ENCODE results near the gene CCDC146. TPM values are rescaled to one million over a fixed set of nuclear protein-coding genes. Genes with fewer than 3 reads are reported as not detected.

Gene CCDC146
- total RNA-seq, 1 experiment from 2014 or later, result 1.4 TPM

DNA sequence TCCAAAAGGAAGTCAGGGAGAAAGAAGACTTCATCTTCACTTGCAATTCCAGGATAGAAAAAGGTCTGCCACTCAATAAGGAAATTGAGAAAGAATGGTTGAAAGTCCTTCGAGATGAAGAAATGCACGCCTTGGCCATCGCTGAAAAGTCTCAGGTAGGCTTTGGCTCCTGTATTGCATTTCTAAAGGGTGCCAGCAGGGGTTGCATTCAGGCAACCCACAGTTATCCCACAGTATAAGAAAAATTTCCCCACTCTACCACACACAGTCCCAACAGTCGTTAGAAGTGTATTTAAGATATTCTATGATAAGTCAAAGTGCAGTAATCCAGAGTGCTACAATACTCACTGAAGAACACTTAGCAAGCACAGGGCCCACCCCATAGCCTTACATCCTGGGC lies 170.6 kb downstream of the CCDC146 start:
- H3K4me3 ChIP-seq, result no peak overlapping the region
- no peaks in the 10 kb centered on the region for H3K36me3 ChIP-seq
- H3K4me1 ChIP-seq, result peaks cover 11% of the 10 kb centered on the region; the same call in 1 of the 2 replicates
- no peak for DNase-seq
- H3K27me3 ChIP-seq, result no peaks in the 10 kb centered on the region
- no peaks in the 10 kb centered on the region for H3K9me3 ChIP-seq (replicated peaks)
- no peak overlapping the region for H3K27ac ChIP-seq

- DNase-seq, result no peak
- peaks cover 6% of the 10 kb centered on the region; the same call in 1 of the 2 replicates for H3K4me1 ChIP-seq
- no peak overlapping the region for H3K4me3 ChIP-seq
- no peak overlapping the region for H3K27ac ChIP-seq
- no peaks in the 10 kb centered on the region for H3K9me3 ChIP-seq (replicated peaks)
- H3K36me3 ChIP-seq, result no peaks in the 10 kb centered on the region
- H3K27me3 ChIP-seq, result no peaks in the 10 kb centered on the region
Observed at GRCh38 chr7:77295549-77295948, 173.1 kb downstream of the CCDC146 start.

GRCh38 chr7:77306231-77307067 lies 184.0 kb downstream of the CCDC146 start:
- Histone ChIP-seq H3K36me3 (no peaks in the 10 kb centered on the region), H3K27ac (peak overlapping the region; percentile 66), H3K9me3 (replicated peaks) (0 out of 2 replicates have a peak, but pooled peaks cover 3% of the 10 kb centered on the region), H3K4me3 (peak overlapping the region; percentile 45), H3K27me3 (no peaks in the 10 kb centered on the region), H3K4me1 (peaks cover 10% of the 10 kb centered on the region)
- DNase-seq, result peak; percentile 71 to 72

DNA sequence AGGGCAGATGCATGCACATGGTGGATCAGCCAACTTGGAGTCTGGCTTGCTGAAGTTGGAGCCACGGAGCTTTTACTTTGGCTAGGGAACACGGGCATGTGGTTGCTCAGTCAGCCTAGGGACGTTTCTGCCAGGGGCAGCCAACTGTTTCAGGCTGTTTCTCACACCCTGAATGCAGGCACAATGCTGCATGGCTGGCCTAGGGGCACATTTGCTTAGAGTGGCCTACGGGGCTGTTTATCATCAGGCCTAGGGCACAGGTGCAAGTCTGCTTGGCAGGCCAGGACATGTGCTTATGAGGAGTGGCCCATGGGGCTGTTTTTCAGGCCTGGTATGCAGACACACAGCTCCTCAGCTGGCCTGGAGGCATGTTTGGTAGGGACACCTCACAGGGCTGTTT lies 186.4 kb downstream of the CCDC146 start:
- Histone ChIP-seq H3K9me3 (replicated peaks) (0 out of 2 replicates have a peak, but pooled peaks cover 3% of the 10 kb centered on the region), H3K27ac (no peak overlapping the region), H3K4me1 (peaks cover 10% of the 10 kb centered on the region), H3K36me3 (no peaks in the 10 kb centered on the region), H3K4me3 (no peak overlapping the region), H3K27me3 (no peaks in the 10 kb centered on the region)
- DNase-seq, result peak; percentile 50 to 58

- Histone ChIP-seq H3K27me3 (no peaks in the 10 kb centered on the region), H3K27ac (no peak overlapping the region), H3K4me1 (peaks cover 10% of the 10 kb centered on the region), H3K4me3 (no peak overlapping the region), H3K36me3 (no peaks in the 10 kb centered on the region), H3K9me3 (replicated peaks) (no peaks in the 10 kb centered on the region)
- no peak for DNase-seq
Observed at GRCh38 chr7:77309714-77310220, 187.4 kb downstream of the CCDC146 start.

DNA sequence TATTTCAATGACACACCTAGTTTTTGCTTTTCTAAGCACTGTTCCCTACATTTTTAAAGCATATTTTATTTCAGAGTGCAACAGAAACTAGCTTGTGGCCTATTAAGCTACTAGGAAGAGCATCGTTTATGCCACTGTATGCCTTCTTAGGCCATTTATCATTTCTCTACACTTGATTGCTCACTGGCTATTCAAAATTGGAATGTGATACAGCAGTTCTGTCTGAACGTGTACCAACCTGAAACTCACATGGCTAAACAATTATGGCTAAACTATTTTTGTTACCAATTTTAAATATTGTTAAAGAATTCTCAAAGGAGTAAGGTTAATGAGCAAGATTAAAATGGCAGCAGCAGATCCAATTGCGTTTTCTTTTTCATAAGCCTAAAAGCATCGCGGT lies 188.6 kb downstream of the CCDC146 start:
- Histone ChIP-seq H3K27me3 (no peaks in the 10 kb centered on the region), H3K36me3 (no peaks in the 10 kb centered on the region), H3K4me3 (no peak overlapping the region), H3K27ac (no peak overlapping the region), H3K4me1 (peaks cover 7% of the 10 kb centered on the region), H3K9me3 (replicated peaks) (no peaks in the 10 kb centered on the region)
- no peak for DNase-seq

DNA sequence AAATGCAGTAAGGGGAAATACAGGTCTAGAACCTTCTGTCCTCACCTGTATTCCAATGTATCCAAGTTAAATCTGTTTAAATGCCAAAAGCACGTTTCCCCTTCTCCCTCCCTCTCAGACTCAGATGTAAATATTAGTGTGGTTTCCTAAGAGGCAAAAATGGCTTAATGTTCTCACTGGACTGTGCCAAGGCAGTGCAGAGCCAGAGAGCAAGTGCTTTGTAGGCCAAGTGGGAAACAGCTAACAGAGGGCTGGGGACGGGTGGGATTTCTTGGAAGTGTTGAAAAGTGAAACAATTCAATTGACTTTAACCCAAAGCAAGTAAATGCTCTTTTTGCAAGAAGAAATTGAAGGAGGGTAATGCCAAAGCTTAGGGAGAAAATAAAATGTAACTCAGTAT lies 190.7 kb downstream of the CCDC146 start:
- Histone ChIP-seq H3K36me3 (no peaks in the 10 kb centered on the region), H3K27me3 (no peaks in the 10 kb centered on the region), H3K27ac (no peak overlapping the region), H3K9me3 (replicated peaks) (no peaks in the 10 kb centered on the region), H3K4me1 (no peaks in the 10 kb centered on the region), H3K4me3 (no peak overlapping the region)
- no peak for DNase-seq

DNA sequence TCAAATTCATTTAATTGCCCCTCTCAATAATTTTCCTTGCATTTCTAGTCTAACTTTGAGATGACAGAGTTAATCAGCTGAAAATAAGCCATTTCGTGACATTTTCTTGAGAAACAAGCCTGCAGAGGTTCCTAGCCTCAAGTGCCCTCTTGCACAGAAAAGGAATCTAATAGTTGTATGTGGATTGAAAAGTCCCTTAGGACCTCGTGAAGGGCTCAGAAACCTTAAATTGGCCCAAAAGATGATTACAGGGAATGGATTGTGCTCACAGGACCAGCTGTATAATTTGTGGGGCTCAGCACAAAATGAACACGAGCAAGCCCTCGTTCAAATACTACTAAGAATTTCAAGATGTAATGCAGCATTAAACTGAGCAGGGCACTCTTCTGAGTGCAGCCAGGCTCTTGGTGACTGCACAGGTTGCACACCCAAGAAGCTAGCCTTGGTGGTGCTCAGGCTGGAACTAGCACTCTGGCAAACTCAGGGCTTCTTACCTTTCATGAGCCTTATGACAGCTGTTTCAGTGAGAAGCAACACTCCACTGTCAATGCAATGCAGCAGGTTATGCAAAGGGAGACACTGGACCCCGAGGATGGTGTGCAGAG lies 191.6 kb downstream of the CCDC146 start:
- Histone ChIP-seq H3K36me3 (no peaks in the 10 kb centered on the region), H3K27ac (no peak overlapping the region), H3K9me3 (replicated peaks) (no peaks in the 10 kb centered on the region), H3K4me3 (no peak overlapping the region), H3K27me3 (no peaks in the 10 kb centered on the region), H3K4me1 (no peaks in the 10 kb centered on the region)
- no peak for DNase-seq

DNA sequence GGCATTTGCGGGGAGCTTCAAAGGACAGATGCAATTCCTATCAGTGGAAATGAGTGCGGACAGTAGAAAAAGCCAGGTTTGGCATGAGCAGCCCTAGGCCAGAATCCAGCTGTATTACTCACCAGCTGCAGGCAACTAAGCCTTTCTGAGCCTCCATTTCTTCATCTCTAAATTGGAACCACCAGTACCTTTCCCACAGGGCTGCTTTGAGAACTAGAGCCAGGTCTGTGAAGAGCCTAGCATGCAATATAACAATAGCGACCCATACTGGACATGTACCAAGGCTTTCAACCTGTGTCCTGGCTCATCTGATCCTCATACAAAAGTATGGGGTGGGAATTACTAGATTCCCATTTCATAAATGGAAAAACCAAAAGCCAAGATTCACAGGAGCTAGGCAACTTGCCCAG lies 192.8 kb downstream of the CCDC146 start:
- H3K9me3 ChIP-seq (replicated peaks), result no peaks in the 10 kb centered on the region
- H3K4me3 ChIP-seq, result no peak overlapping the region
- no peaks in the 10 kb centered on the region for H3K27me3 ChIP-seq
- DNase-seq, result no peak
- no peak overlapping the region for H3K27ac ChIP-seq
- H3K4me1 ChIP-seq, result peaks cover 4% of the 10 kb centered on the region
- no peaks in the 10 kb centered on the region for H3K36me3 ChIP-seq

- H3K4me3 ChIP-seq, result no peak overlapping the region
- DNase-seq, result no peak
- peaks cover 16% of the 10 kb centered on the region for H3K4me1 ChIP-seq
- H3K27ac ChIP-seq, result no peak overlapping the region
- H3K27me3 ChIP-seq, result no peaks in the 10 kb centered on the region
- H3K36me3 ChIP-seq, result no peaks in the 10 kb centered on the region
- no peaks in the 10 kb centered on the region for H3K9me3 ChIP-seq (replicated peaks)
Observed at GRCh38 chr7:77316219-77316978, 194.0 kb downstream of the CCDC146 start.

GRCh38 chr7:77318019-77318418 lies 195.6 kb downstream of the CCDC146 start:
- Histone ChIP-seq H3K9me3 (replicated peaks) (no peaks in the 10 kb centered on the region), H3K27ac (no peak overlapping the region), H3K4me1 (peaks cover 19% of the 10 kb centered on the region), H3K27me3 (no peaks in the 10 kb centered on the region), H3K36me3 (no peaks in the 10 kb centered on the region), H3K4me3 (no peak overlapping the region)
- no peak for DNase-seq

GRCh38 chr7:77320137-77320536 lies 197.7 kb downstream of the CCDC146 start:
- no peak overlapping the region for H3K4me3 ChIP-seq
- H3K27ac ChIP-seq, result no peak overlapping the region
- DNase-seq, result peak; percentile 79 to 89
- H3K36me3 ChIP-seq, result no peaks in the 10 kb centered on the region
- no peaks in the 10 kb centered on the region for H3K9me3 ChIP-seq (replicated peaks)
- H3K4me1 ChIP-seq, result peaks cover 19% of the 10 kb centered on the region
- H3K27me3 ChIP-seq, result no peaks in the 10 kb centered on the region

DNA sequence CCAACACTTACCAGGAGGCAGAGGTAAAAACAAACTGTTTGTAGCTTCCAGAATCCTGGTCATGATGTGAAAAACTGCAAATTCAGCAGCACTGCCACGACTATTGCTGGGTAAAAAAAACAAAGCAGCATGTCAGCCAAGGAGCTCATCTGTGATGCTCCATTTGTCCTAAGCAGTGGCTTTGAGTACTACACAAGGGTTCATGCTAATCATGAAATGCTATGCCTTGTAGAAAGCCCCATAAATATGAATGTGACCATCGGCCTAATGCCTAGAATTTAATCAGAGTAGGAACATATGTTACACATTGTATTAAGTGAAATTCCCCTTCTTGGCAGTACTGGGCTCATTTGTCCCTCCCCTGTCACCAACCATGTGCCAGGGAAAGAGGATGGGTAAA lies 198.3 kb downstream of the CCDC146 start:
- H3K4me1 ChIP-seq, result peaks cover 19% of the 10 kb centered on the region
- H3K9me3 ChIP-seq (replicated peaks), result no peaks in the 10 kb centered on the region
- H3K27ac ChIP-seq, result no peak overlapping the region
- no peaks in the 10 kb centered on the region for H3K27me3 ChIP-seq
- no peak for DNase-seq
- H3K4me3 ChIP-seq, result no peak overlapping the region
- H3K36me3 ChIP-seq, result no peaks in the 10 kb centered on the region

GRCh38 chr7:77321300-77321699 lies 198.9 kb downstream of the CCDC146 start:
- Histone ChIP-seq H3K36me3 (no peaks in the 10 kb centered on the region), H3K27me3 (no peaks in the 10 kb centered on the region), H3K4me3 (no peak overlapping the region), H3K27ac (no peak overlapping the region), H3K9me3 (replicated peaks) (no peaks in the 10 kb centered on the region), H3K4me1 (peaks cover 19% of the 10 kb centered on the region)
- DNase-seq, result peak in 1 of 2 experiments; percentile 31

DNA sequence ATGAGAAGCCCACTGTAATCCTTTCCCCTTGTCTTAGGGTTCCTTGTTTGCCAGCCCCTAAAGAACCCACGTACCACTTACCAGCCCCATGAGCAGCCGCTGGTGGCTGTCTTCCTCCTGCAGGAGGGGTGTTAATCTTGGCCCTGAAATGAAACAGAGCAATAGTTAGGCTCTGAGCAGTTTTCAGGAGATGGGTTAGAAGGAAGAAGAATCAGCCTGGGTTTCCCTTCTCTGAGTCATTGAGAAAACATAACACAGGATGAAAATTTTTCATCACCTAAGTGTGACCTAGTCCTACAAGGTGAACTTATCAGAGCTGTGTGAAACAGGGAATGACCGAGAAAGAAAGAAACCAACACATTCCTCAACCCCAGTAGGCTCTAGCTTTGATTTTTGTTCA lies 203.7 kb downstream of the CCDC146 start:
- H3K4me1 ChIP-seq, result peaks cover 8% of the 10 kb centered on the region
- no peaks in the 10 kb centered on the region for H3K36me3 ChIP-seq
- no peaks in the 10 kb centered on the region for H3K27me3 ChIP-seq
- no peak overlapping the region for H3K4me3 ChIP-seq
- no peak for DNase-seq
- no peak overlapping the region for H3K27ac ChIP-seq
- H3K9me3 ChIP-seq (replicated peaks), result no peaks in the 10 kb centered on the region

Data from SJCRH30 (cell line).